Activated effector memory CD4-positive, alpha-beta T cell treated with anti-CD3 and anti-CD28 coated beads, Interleukin-2, amount 50 U/mL, for 16 hours (primary cell): ENCODE data around the gene DHRS1.

ENCODE experiments used
- DNase-seq: peaks from one replicate; pipeline ENCODE4 v3.0.0-alpha.2; 2020

Gene DHRS1

GRCh38 chr14:24243336-24243836 lies 56.2 kb downstream of the DHRS1 start:
- no peak for DNase-seq

- peak; percentile 97 for DNase-seq
Observed at GRCh38 chr14:24241829-24242443, 57.6 kb downstream of the DHRS1 start.
